Choroid plexus epithelial cell (primary cell): ENCODE measurements around the gene C6orf163.
"Not testable (repeated sequence)": the region's sequence is repeated elsewhere in the genome, so short reads cannot be mapped to it uniquely, and the experiment has no call there.

ENCODE experiments used
- DNase-seq: peaks from one replicate; pipeline ENCODE4 v3.0.0-alpha.2; 2010; ENCODE audit warnings: low read depth
- H3K4me3 ChIP-seq: 2 replicates; pipeline ENCODE4 v1.5.1; 2011; ENCODE audit warnings: low read depth, mild to moderate bottlenecking, control low read depth, low read length, moderate library complexity
- TF ChIP-seq, protein P1 (sequence below): conservative IDR thresholded peaks from 2 replicates; pipeline ENCODE4 v1.5.1; 2011; ENCODE audit warnings: low read depth, mild to moderate bottlenecking, control low read depth, inconsistent platforms, low read length, moderate library complexity

Gene C6orf163

DNA sequence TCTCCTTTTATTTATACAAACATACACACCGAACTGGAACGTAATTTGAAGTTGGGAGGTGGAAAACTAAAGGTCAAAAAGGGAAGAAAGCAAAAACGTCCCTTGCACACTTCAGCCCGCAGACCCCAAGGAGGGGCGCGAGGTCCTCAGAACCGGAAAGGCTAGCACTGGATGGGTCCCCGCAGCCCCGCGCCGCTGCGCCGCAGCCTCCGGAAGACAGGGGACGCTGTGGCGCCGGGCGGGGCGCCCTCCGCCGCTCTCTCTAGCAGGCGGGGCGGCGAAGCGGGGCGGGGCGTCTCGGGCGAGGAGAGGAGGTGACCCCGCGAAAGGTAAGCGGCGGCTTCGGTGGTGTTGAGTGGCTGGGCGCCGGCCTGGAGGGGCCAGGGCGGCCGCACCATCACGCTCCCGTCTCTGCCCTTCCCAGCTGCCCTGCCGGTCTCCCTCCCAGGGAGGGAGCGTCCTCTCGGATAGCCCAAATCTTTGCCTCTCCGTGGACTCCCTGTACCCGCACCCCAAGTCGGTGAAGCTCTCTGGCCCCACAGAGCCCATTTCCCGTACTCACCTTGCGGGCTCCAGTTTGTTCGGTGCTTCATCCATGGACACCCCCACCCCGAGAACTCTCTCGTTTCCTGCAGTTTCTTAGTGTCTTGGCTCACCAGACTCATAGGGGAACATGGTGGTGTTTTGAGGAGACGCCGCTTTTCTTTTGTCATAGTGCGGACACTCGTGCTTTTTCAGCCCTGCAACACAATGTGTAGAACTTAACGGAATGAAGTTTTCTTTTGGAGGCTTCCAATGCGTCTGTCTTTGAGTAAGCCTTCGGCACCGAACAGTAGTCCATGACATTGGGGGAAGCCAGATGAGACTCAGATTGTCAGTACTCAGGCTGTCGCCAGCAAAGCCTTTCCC, 22.1 kb upstream of the C6orf163 start, which contains the start of gene SMIM8:
TSS of gene SMIM8 (plus strand) at position 285 of the 909 bp plus-strand sequence. CDS start 14,444 bp downstream, outside the sequence.
- TF ChIP-seq, protein P1, sequence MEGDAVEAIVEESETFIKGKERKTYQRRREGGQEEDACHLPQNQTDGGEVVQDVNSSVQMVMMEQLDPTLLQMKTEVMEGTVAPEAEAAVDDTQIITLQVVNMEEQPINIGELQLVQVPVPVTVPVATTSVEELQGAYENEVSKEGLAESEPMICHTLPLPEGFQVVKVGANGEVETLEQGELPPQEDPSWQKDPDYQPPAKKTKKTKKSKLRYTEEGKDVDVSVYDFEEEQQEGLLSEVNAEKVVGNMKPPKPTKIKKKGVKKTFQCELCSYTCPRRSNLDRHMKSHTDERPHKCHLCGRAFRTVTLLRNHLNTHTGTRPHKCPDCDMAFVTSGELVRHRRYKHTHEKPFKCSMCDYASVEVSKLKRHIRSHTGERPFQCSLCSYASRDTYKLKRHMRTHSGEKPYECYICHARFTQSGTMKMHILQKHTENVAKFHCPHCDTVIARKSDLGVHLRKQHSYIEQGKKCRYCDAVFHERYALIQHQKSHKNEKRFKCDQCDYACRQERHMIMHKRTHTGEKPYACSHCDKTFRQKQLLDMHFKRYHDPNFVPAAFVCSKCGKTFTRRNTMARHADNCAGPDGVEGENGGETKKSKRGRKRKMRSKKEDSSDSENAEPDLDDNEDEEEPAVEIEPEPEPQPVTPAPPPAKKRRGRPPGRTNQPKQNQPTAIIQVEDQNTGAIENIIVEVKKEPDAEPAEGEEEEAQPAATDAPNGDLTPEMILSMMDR: peak; percentile 72
- peak within 1 kb of the TSS; percentile 98 for H3K4me3 ChIP-seq
- peak; percentile 76 for DNase-seq

DNA sequence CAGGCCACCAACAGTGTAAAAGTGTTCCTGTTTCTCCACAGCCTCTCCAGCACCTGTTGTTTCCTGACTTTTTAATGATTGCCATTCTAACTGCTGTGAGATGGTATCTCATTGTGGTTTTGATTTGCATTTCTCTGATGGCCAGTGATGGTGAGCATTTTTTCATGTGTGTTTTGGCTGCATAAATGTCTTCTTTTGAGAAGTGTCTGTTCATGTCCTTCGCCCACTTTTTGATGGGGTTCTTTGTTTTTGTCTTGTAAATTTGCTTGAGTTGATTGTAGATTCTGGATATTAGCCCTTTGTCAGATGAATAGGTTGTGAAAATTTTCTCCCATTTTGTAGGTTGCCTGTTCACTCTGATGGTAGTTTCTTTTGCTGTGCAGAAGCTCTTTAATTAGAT, 20.7 kb upstream of the C6orf163 start:
- DNase-seq, H3K4me3 ChIP-seq: not testable (repeated sequence)

DNA sequence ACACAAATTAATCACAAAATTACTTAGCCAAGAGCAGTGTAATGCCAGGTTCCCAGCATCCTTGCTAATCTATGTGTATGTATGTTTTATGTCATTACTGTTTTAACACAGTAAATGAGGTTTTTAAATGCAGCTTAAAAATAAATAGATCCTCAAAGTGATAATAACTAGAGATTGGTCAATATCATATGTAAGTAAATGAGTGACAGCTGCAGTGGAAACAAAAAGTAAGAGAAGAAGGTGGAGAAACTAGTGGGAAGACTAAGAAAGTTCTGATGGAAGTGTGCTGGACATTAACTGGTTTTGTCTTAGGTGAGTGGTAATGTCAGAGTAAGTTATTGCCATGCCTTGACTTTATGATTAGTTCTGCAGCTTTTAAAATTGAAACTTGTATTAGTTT, 13.7 kb upstream of the C6orf163 start:
- DNase-seq: no peak
- H3K4me3 ChIP-seq: no peak overlapping the region
- TF ChIP-seq, protein P1: no peak

GRCh38 chr6:87333033-87333432, 11.6 kb upstream of the C6orf163 start:
- TF ChIP-seq, protein P1: no peak
- no peak overlapping the region for H3K4me3 ChIP-seq
- no peak for DNase-seq

DNA sequence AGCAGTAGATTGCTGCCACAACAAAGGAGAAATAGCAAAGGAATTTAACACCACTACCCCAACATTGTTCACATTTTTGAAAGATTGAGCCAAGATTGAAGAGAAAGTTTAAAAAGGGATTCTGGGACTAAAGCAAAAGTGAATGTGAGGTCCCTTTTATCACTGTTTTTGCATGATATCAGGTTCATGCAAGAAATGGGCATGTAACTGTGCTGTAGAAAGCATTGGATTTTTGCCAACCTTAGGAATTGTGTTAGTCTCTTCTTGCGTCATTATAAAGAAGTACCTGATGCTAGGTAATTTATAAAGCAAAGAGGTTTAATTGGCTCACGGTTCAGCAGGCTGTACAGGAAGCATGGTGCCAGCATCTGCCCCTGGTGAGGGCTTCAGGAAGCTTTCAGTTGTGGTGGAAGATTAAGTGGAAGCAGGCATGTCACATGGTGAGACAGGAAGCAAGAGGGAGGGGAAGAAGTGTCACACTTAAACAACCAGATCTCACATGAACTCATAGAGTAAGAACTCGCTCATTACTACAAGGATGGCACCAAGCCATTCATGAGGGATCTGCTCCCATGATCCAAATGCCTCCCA, 10.9 kb upstream of the C6orf163 start:
- peak; percentile 46 for DNase-seq

GRCh38 chr6:87334683-87335082, 9.9 kb upstream of the C6orf163 start:
- no peak for DNase-seq
- no peak overlapping the region for H3K4me3 ChIP-seq
- TF ChIP-seq, protein P1: no peak

More for the DNA sequence above, 10.9 kb upstream of the C6orf163 start:
- TF ChIP-seq, protein P1: no peak
- H3K4me3 ChIP-seq: no peak overlapping the region

DNA sequence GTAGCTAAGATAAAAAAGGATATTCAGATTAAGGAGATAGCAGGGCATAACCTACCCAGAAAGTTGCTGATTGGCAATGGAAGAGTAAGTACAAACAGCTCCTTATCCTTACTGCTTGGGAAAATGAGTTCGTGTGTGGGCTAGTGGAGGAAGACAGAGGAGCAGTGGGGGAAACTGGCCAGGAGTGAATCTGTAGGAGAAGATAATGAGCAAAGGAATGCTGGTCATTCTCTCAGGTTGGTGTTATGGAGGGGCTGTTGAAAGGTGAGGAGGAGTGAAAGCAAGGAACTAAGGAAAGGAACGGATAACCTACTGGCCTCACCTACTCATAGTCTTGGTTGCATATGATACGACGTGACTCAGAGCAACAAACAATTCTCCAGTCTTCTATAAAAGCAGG, 8.2 kb upstream of the C6orf163 start:
- no peak for DNase-seq
- H3K4me3 ChIP-seq: no peak overlapping the region
- TF ChIP-seq, protein P1: no peak
